K562 (cell line): ENCODE data around the gene CCDC137. TPM values are rescaled to one million over a fixed set of nuclear protein-coding genes. Genes with fewer than 3 reads are reported as not detected.
A peak's percentile ranks its signal among the peaks of the same experiment; 100 is the strongest.

ENCODE experiments used
- ATAC-seq: fragments of 200-7000 bp; cut with Tn5 transposase; 3 replicates; pipeline ENCODE4 v1.9.1; 2020; ENCODE audit warnings: moderate library complexity
- BruUV-seq: library from RNA; stranded (reverse); fragments of 400-500 nt; replicated peaks from 2 replicates; lab custom pipeline; 2021; lab: Mats Ljungman, UMichigan
- CTCF ChIA-PET: fragments of 300-600 bp; formaldehyde crosslinking; extraction: SDS; loops from one replicate; lab custom pipeline; 2021; ENCODE audit warnings: low intra/inter-chr PET ratio; lab: Yijun Ruan, JAX
- POLR2A ChIA-PET: fragments of 300-600, 350-650 bp; sonication (Branson Sonifier 250); formaldehyde crosslinking; extraction: SDS; loops from one replicate; lab custom pipeline; 2021; ENCODE audit warnings: antibody characterized with exemption, inconsistent platforms; lab: Yijun Ruan, JAX
- DNase-seq, 4 experiments: peaks; one replicate each; pipeline versions ENCODE4 v3.0.0 to v3.0.0-alpha.2; 2011 to 2018; ENCODE audit warnings: low spot score in 3 of 4, mixed read lengths in 3 of 4; ENCODE audit errors: extremely low read depth in 1 of 4
- FAIRE-seq: peaks from 2 replicates; lab custom pipeline; 2011; peaks lifted over from hg19 to GRCh38; lab: Jason Lieb, UNC
- H2AFZ ChIP-seq: 2 replicates; pipeline ENCODE4 v1.6.0; 2011; ENCODE audit warnings: low read depth, low read length, control low read depth, inconsistent platforms
- H3K27ac ChIP-seq: fragments of 200-600 bp; 3 replicates; pipeline ENCODE4 v1.8.0; 2011; ENCODE audit warnings: low read depth, mild to moderate bottlenecking, control low read depth, inconsistent platforms, low read length, moderate library complexity, mixed read lengths; ENCODE audit errors: extremely low read depth
- H3K27me3 ChIP-seq, 2 experiments: fragments of 300-600 bp in 1 of 2; 2 replicates in 1 of 2; 3 replicates in 1 of 2; pipeline versions ENCODE4 v1.6.0 to v1.8.0; 2011; ENCODE audit warnings: inconsistent platforms in 2 of 2, low read length in 2 of 2, mild to moderate bottlenecking in 1 of 2, mixed read lengths in 1 of 2, moderate library complexity in 1 of 2; ENCODE audit not compliant: control insufficient read depth in 2 of 2, insufficient read depth in 2 of 2
- H3K36me3 ChIP-seq: fragments of 300-600 bp; 3 replicates; pipeline ENCODE4 v1.8.0; 2011; ENCODE audit warnings: mild to moderate bottlenecking, low read length, inconsistent platforms; ENCODE audit not compliant: control insufficient read depth, insufficient read depth
- H3K4me1 ChIP-seq, 2 experiments: fragments of 200-600 bp in 1 of 2; replicated peaks in 1 of 2; 2 replicates in 1 of 2; 3 replicates in 1 of 2; pipeline versions ENCODE4 v1.5.1 to v1.8.0; 2011; ENCODE audit warnings: inconsistent platforms in 2 of 2, low read length in 2 of 2, mild to moderate bottlenecking in 1 of 2, mixed read lengths in 1 of 2, moderate library complexity in 1 of 2; ENCODE audit not compliant: control insufficient read depth in 2 of 2, insufficient read depth in 2 of 2
- H3K4me2 ChIP-seq: 2 replicates; pipeline ENCODE4 v1.6.1; 2011; ENCODE audit warnings: low read length, control low read depth, inconsistent platforms, mixed read lengths; ENCODE audit not compliant: insufficient read depth
- H3K4me3 ChIP-seq: fragments of 200-600 bp; sonication (generic), shearing (Covaris generic); 2 replicates; pipeline ENCODE4 v1.5.1; 2016; ENCODE audit warnings: control low read depth, inconsistent platforms
- H3K79me2 ChIP-seq: fragments of 200-600 bp; 3 replicates; pipeline ENCODE4 v1.8.0; 2011; ENCODE audit warnings: low read length, inconsistent platforms; ENCODE audit not compliant: control insufficient read depth, insufficient read depth
- H3K9ac ChIP-seq, 2 experiments: 2 replicates each; pipeline versions ENCODE4 v1.6.0 to v1.6.1; 2011; ENCODE audit warnings: low read depth in 2 of 2, low read length in 2 of 2, control low read depth in 1 of 2, inconsistent platforms in 1 of 2, mild to moderate bottlenecking in 1 of 2, mixed read lengths in 1 of 2; ENCODE audit not compliant: insufficient read depth in 1 of 2
- H3K9me1 ChIP-seq: one replicate; pipeline ENCODE4 v1.6.0; 2011; ENCODE audit warnings: inconsistent platforms, mild to moderate bottlenecking, low read length, moderate library complexity; ENCODE audit not compliant: control insufficient read depth, insufficient read depth
- H3K9me3 ChIP-seq: replicated peaks from 2 replicates; pipeline ENCODE4 v1.5.1; 2011; ENCODE audit warnings: low read depth, low read length, inconsistent platforms; ENCODE audit not compliant: control insufficient read depth, insufficient read depth
- H4K20me1 ChIP-seq: replicated peaks from 2 replicates; pipeline ENCODE4 v1.6.1; 2011; ENCODE audit warnings: low read length, inconsistent platforms, mixed read lengths; ENCODE audit not compliant: control insufficient read depth, insufficient read depth
- CBX3 ChIP-seq, 2 experiments: IDR thresholded peaks; 1 replicate in 1 of 2; 2 replicates in 1 of 2; pipeline ENCODE4 v1.6.1; 2012; ENCODE audit warnings: inconsistent platforms in 2 of 2, low read length in 2 of 2, borderline replicate concordance in 1 of 2, control low read depth in 1 of 2
- CREB1 ChIP-seq, 2 experiments: sonication (generic) in 1 of 2; formaldehyde crosslinking in 1 of 2; IDR thresholded peaks; 2 replicates each; pipeline versions ENCODE4 v1.6.1 to v1.8.0; 2012 to 2022; ENCODE audit warnings: inconsistent platforms in 1 of 2, mild to moderate bottlenecking in 1 of 2, missing genetic modification reagents in 1 of 2, moderate library complexity in 1 of 2
- E2F5 ChIP-seq: sonication (generic); formaldehyde crosslinking; IDR thresholded peaks from 2 replicates; pipeline ENCODE4 v1.8.0; 2022; ENCODE audit warnings: mild to moderate bottlenecking, missing genetic modification reagents
- ELF1 ChIP-seq: fragments of 200-800 bp; sonication (Bioruptor generic); IDR thresholded peaks from 2 replicates; pipeline ENCODE4 v1.6.1; 2016; ENCODE audit warnings: missing genetic modification characterization, missing compliant biosample characterization
- FOXJ2 ChIP-seq: fragments of 200-800 bp; sonication (Bioruptor generic); IDR thresholded peaks from 2 replicates; pipeline ENCODE4 v1.6.1; 2016; ENCODE audit warnings: missing genetic modification characterization, missing compliant biosample characterization
- POLR2G ChIP-seq: fragments of 200-400 bp; formaldehyde crosslinking; IDR thresholded peaks from 2 replicates; pipeline ENCODE4 v1.6.1; 2017; ENCODE audit warnings: low read depth, mild to moderate bottlenecking, antibody characterized with exemption, low read length, moderate library complexity
- WGBS: fragments of 100-300 bp; shearing (Covaris generic); methylation state at CpG from one replicate; pipeline ENCODE4 v1.1.6; 2016; ENCODE audit warnings: low coverage, mixed read lengths; ENCODE audit not compliant: insufficient coverage; ENCODE audit errors: missing lambda C conversion rate; 5-methylcytosine and 5-hydroxymethylcytosine counted together
- in situ Hi-C: fragments of 300-500 bp; cut with MboI; formaldehyde crosslinking; loops from 4 replicates; pipeline ENCODE4 v1.15.0; 2018; ENCODE audit warnings: inconsistent platforms, mixed read lengths
- intact Hi-C: fragments of 100-400 bp; cut with micrococcal nuclease; formaldehyde crosslinking; loops from 2 replicates; pipeline ENCODE4 v1.14.2; 2022
- polyA plus RNA-seq, 8 experiments: library from polyadenylated mRNA; depleted of rRNA in 4 of 8; stranded (reverse) in 5 of 8; unstranded in 3 of 8; fragments of >200 nt; fragmentation: Nextera tagmentation in 2 of 8; fragmentation: Illumina TruSeq in 1 of 8; extraction: Ambion mirVana in 2 of 8; extraction: Trizol in 1 of 8; gene quantifications; 2 replicates each; pipeline versions ENCODE4 v1.2.1 to v1.2.3, GENCODE V29; 2011 to 2014; ENCODE audit warnings: inconsistent platforms in 1 of 8, missing spikeins in 1 of 8
- total RNA-seq, 7 experiments: library from RNA; depleted of rRNA in 6 of 7; stranded (reverse); fragments of >200 nt in 6 of 7; fragmentation: Illumina TruSeq in 2 of 7; extraction: Trizol in 2 of 7; gene quantifications; 2 replicates each; pipeline versions ENCODE4 v1.2.1 to v1.2.3, GENCODE V29; 2011 to 2021; ENCODE audit warnings: low replicate concordance in 1 of 7
- TF ChIP-seq, protein P1 (sequence below): fragments of 250-450 bp; sonication (Bioruptor Pico); IDR thresholded peaks from 2 replicates; pipeline ENCODE4 v1.4.0; 2020; ENCODE audit warnings: mild to moderate bottlenecking

Gene CCDC137
- total and polyA plus RNA-seq, 9 of the 15 experiments (the other 6 are each of a cell fraction or from before 2014, with no cell fraction given): 2.3 to 68.1 (median 38.3) TPM

GRCh38 chr17:81648707-81649085, 17.8 kb upstream of the CCDC137 start:
- 94% methylated on average over 14 of the region's 14 CpGs for WGBS
- FAIRE-seq: no peak
- no peak overlapping the region for H3K9ac ChIP-seq
- no peak for TF ChIP-seq FOXJ2 (tag)
- TF ChIP-seq CBX3 (IDR thresholded peaks at IDR 0.05; ENCODE audit: borderline replicate concordance in 1 of 2, low read length in 2 of 2): peak in 1 of 2 experiments; percentile 39; a peak in 1 of 3 replicates
- TF ChIP-seq, protein P1, sequence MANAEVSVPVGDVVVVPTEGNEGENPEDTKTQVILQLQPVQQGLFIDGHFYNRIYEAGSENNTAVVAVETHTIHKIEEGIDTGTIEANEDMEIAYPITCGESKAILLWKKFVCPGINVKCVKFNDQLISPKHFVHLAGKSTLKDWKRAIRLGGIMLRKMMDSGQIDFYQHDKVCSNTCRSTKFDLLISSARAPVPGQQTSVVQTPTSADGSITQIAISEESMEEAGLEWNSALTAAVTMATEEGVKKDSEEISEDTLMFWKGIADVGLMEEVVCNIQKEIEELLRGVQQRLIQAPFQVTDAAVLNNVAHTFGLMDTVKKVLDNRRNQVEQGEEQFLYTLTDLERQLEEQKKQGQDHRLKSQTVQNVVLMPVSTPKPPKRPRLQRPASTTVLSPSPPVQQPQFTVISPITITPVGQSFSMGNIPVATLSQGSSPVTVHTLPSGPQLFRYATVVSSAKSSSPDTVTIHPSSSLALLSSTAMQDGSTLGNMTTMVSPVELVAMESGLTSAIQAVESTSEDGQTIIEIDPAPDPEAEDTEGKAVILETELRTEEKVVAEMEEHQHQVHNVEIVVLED (CRISPR knock-in tag): no peak
- TF ChIP-seq E2F5 (CRISPR knock-in tag): no peak
- TF ChIP-seq POLR2G: no peak
- TF ChIP-seq ELF1 (tag): no peak
- no peak for TF ChIP-seq CREB1 (IDR thresholded peaks at IDR 0.05)
- no peak for TF ChIP-seq CREB1 (CRISPR knock-in tag; IDR thresholded peaks at IDR 0.05)
- ATAC-seq: no peak
- ChIA-PET POLR2A (no interaction called here), CTCF (no interaction called here)
- no peaks in the 10 kb centered on the region for H3K79me2 ChIP-seq
- intact Hi-C loops: no loop called here
- no peak overlapping the region for H3K4me3 ChIP-seq
- H3K36me3 ChIP-seq: no peaks in the 10 kb centered on the region
- DNase-seq: no peak
- no TSS peak for BruUV-seq
- H3K9me3 ChIP-seq: peaks cover 6% of the 10 kb centered on the region
- no peak overlapping the region for H2AFZ ChIP-seq
- in situ Hi-C loops: no loop called here
- H3K27ac ChIP-seq: no peak overlapping the region
- no peaks in the 10 kb centered on the region for H3K27me3 ChIP-seq
- no peaks in the 10 kb centered on the region for H4K20me1 ChIP-seq
- H3K4me1 ChIP-seq: peaks cover 20 to 77% of the 10 kb centered on the region in 2 experiments; a peak in 4 of 5 replicates
- H3K4me2 ChIP-seq: no peak overlapping the region
- H3K9me1 ChIP-seq: no peaks in the 10 kb centered on the region
